G401.6 (cell line): ENCODE measurements around the gene GRB10.

Experiments
- FAIRE-seq: peaks from 2 replicates; lab custom pipeline; 2012; peaks lifted over from hg19 to GRCh38; lab: Jason Lieb, UNC

The GRB10 gene

DNA sequence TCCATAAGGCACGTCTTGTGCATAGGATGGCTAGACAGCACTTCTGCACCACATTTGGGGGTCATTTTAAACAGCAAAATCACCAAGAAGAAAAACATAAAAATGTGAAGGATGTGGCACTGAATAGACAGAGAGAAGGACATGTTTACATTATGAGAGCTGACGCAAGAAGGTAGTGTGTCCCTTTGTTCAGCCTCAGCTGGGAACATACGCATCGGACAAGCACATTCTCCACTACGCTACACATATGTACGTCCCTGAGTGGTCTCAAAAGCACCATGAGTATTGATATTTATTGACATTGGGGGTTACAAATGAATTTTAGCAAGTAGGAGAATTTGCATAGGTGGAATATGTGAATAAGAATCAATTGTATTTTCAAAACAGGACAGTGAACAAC lies 237.7 kb downstream of the GRB10 start:
- FAIRE-seq: no peak

DNA sequence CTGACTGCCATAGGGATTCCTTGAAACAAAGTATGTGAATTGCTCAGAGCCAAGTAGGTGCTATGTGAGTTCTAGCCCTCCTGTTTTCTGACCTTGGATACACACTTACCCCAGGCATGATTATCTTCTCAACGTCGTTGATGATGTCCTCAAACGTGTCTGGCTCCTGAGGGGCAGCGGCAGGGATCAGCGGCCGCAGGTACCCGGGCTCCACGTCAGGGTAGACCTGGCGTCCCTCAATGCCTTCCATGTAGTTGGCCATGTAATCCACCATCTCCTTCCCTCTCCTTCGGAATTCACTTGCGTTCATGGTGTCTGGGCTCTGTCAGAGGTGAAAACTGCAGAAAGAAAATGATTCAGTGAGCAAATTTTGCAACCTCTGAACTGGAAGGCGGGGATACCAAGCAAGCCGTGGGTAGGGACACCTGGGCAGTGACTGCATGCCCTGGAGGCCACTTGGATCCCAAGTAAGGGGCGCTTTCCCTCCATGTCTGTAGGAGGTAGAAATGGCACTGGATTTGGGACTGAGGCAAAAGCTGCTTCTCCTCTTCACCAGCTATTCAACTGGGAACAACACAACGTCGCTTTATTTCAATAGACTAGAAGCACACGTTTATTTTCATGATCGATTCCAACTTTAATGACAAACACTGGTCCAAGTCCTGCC lies 238.8 kb downstream of the GRB10 start:
- no peak for FAIRE-seq

DNA sequence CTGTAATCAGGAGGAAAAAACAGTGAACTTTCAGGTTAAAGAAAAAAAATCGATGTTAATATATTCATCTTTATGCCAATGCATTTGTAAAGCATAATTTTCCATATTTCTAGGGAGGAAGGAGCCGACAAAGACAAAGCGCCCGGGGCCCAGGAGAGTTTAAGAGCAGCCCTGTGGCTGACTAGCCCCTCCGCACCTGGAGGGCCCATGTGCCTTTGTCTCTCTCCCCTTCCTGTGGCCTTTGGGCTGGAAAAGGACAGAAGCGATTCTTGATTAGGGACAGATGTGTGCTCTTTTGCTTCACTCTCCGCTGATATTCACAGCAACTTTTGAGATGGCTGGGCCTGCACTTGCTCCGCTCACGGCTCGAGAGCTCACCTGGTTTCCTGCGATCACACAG lies 240.6 kb downstream of the GRB10 start:
- no peak for FAIRE-seq

DNA sequence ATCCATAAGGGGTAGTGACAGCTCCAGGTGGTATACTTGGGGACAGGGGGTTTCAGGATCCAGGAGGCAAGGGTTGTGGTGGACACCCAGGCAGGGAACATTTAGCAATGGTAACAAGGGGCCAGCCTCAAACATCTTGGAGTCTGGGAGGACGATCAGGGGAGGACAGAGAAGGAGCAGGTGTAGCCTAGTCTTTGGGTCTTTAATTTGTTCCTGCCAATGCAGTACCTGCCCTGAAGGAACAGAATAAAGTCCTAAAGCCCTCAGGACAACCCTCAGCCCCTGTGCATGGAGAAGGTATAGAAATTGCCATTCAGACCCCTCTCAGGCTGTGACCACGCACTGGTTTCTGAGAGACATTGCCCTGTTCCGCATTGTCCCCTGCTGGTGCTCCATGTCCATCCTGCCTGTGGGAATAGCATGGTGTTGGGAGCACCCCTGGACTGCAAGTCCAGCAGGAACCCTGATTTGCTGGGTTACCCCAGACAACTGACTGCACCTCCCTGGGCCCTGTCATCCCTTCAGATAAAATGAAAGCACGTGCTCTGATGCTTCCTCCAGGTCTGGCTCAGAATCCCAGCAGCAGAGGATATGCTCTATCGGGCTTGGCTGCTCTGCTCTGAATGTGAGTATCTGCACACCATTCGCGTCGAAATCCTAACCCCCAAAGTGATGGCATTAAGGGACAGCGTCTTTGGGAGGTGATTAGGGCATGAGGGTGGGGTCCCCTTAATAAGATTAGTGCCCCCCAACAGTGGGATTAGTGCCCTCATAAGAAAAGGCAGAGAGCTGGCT lies 241.7 kb downstream of the GRB10 start:
- no peak for FAIRE-seq
